Stimulated activated CD8-positive, alpha-beta memory T cell treated with anti-CD3 and anti-CD28 coated beads, Interleukin-15, amount 100 ng/mL, for 48 hours (primary cell): ENCODE measurements around the gene ZNF519.
"Not testable (repeated sequence)": the region's sequence is repeated elsewhere in the genome, so short reads cannot be mapped to it uniquely, and the experiment has no call there.

Experiments used
- DNase-seq, 2 donors: peaks; one replicate each; pipeline ENCODE4 v3.0.0-alpha.2; 2020; ENCODE audit warnings: low read depth in 2 of 2

ZNF519 gene

DNA sequence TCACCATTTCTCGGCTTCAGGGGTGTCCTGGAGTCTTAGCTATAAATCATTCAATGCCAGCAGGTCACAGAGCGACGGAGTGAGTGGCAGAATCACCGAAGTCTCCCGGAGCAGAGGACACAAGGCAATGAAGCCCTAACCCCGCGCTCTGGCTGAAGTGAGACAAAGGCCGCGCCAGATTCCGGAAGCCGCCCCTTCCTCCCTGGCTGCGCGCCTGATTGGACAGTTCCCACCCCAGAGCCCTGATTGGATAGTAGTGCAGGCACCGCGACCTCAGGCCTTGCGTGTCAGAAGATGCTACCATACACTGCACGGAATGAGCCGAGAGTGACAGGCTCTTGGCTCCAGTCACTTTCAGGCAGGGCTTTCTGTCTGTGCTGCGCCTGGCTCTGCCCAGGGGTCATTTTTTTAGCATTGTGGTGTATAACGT is at the start of gene ZNF519:
Gene ZNF519, minus strand, starts transcription at position 165 of the 430 bp plus-strand sequence. Its CDS starts 158 bp downstream, at position 7.
- peak; percentile 81 to 85 for DNase-seq

DNA sequence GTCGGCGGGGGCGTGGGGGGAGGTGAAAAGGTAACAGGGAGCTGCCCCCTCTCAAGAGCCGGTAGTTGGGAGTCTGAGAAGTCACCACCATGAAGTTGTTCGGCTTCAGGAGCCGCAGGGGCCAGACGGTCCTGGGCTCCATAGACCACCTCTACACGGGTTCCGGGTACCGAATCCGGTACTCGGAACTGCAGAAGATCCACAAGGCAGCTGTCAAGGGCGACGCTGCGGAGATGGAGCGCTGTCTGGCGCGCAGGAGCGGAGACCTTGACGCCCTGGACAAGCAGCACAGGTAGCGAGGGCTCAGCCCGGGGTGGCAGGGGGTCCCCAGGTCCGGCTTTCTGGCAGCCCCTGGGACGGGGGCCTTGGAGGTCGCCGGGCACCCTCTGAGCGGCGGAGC is 47.1 kb upstream of the ZNF519 start:
- DNase-seq = no peak

- DNase-seq = peak; percentile 74 to 84
Observed at GRCh38 chr18:14178321-14179196, 46.3 kb upstream of the ZNF519 start.

DNA sequence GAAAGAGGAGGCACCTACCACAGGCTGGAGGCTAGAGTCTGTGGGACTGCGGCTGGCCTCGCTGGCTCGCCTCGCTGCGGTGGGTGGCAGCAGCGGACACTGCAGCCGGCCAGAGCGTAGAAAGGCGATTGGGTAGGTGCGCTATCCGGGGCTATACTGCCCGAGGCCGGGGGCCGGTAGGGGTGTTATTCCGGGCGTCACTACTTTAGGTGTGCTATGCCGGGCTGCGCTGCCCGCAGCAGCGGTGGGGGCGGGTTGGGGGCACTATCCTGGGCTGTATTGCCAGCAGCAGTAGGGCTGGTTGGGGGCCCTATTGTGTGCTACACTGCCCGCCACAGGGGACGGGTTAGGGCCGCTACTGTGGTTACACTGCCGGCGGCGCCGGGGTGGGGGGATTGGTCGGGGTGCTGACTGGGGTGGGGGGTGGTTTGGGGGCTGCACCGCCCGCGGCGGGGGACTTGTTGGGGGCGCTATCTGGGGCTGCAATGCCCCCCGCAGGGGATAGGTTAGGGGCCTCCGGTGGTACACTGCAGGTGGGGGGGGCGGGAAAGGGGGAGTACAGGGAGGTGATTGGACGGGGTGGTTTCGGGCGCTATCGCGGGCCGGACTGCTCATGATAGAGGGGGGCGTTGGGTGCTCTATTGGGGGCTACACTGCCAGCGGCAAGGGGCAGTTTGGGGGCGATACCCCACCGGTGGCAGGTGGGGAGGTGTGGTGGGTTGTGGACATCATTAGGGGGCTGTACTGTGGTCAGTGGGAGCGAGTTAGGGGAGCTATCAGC is 45.5 kb upstream of the ZNF519 start:
- not testable (repeated sequence) for DNase-seq

- DNase-seq = not testable (repeated sequence)
Observed at GRCh38 chr18:14175404-14175803, 43.2 kb upstream of the ZNF519 start.

DNA sequence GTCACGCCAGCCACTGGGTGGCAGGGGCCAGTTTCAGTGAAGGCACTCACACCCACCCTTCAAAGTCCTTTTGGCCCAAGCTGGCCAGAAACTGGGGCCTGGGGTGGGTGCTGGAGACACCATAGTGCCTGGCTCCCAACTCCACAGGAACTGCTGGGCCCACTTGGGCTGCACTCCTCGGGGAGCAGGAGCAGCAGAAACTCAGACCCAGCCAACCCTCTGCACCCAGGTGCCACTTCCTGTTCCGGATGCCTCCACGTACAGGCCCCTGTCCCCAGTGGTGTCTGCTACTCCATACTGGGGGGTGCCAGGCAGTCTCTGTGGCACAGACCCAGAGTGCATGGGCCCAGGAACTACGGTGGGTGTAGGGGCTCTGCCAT is 42.5 kb upstream of the ZNF519 start:
- DNase-seq = no peak

- not testable (repeated sequence) for DNase-seq
Observed at GRCh38 chr18:14174002-14174705, 41.9 kb upstream of the ZNF519 start.

DNA sequence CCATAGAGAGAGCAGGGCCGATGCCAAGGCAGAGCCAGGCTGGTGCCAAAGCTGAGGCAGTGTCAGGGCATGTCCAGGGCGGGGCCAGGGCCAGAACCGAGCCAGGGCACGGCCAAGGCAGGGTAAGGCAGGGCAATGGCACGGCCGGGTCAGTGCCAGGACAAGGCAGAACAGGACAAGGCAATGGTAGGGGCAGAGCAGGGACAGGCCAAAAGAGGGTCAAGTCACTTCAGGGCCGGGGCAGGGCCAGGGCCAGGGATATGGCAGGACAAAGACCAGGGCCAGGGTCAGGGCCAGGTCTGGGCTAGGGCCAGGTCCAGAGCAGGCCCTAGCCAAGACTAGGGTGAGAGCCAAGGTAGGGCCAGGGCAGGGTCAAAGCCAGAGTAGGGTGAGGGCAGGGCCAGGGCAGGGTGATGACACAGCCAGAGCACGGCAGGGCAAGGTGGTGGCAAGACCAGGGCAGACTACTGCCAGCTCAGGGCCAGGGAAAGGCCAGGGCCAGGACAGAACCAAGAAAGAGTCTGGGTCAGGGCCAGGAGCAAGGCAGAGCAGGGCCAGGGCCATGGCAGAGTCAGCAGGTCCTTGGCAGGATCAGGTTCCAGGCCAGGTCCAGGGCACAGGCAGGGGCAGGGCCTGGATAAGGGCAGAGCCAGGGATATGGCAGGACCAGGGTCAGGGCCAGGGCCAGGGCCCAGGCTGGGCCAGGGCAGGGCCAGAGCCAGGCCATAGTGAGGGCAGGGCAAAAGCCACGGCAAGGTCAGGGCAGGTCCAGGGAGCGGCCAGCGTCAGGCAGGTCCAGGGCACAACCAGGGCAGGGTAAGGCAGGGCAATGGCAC is 41.1 kb upstream of the ZNF519 start:
- not testable (repeated sequence) for DNase-seq

DNA sequence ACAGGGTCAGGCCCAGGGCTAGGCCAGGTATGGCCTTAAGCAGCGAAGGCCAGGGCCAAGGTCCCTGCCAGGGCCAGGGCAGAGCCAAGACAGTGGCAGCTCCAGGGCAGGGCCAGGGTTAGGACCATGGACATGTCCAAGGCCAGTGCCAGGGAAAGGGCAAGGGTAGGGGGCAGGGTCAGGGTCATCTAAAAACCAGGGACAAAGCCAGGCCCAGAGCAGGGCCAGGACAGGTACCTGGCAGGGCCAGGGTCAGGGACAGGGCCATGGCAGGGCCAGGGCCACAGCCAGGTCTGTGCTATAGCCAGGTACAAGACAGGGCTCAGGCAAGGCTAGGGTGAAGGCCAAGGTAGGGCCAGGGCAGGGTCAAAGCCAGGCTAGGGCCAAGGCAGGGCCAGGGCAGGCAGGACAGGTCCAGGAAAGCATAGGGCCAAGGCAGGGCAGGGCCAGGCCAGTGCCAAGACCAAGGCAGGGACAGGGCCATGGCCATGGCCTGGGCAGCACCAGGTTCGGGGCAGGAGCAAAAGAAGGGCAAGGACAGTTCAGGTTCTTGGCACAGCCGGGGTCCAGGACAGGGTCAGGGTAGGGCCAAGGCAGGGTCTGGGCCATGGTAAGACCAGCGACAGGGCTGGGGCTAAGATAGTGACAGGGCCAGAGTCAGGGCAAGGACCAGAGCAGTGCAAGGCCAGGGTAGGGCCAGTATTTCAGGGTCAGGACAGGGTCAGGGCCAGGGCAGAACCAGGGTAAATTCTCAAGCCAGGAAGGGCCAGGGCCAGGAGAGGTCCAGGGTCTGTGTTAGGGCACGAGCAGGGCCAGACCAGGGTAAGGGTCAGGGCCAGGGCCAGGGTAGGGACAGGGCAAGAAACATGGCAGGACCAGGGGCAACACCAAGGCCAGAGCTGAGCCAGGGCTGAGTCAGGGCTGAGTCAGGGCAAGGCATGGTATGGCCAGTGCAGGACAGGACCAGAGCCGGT is 40.2 kb upstream of the ZNF519 start:
- not testable (repeated sequence) for DNase-seq

GRCh38 chr18:14171301-14172141 is 39.3 kb upstream of the ZNF519 start:
- not testable (repeated sequence) for DNase-seq

DNA sequence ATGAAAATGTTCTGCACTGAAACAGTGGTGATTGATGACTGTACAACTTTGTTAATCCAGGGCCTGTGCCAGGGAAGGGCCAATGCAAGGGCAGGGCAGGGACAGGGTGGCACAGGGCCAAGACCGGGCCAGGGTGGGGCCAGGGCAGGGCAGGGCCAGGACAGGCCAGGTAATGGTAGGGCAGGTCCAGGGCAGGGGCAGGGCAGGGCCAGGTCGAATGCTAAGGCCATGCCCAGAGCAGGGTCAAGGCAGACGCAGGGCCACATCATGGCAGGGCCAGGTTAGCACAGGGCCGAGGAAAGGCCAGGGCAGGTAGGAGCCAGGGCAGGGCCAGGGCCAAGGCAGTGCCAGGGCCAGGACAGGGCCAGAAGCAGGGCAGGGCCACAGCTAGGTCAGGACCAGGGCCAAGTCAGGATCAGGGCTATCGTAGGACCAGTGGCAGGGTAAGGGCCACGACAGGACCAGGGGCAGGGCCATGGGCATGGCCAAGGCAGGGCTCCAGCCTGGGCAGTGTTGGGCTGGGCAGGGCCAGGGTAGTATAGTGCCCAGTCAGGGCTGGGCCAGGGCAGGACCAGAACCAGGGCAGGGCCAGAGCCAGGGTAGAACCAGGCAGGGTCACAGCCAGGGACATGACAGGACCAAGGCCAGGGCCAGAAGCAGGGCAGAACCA is 38.3 kb upstream of the ZNF519 start:
- not testable (repeated sequence) for DNase-seq

DNA sequence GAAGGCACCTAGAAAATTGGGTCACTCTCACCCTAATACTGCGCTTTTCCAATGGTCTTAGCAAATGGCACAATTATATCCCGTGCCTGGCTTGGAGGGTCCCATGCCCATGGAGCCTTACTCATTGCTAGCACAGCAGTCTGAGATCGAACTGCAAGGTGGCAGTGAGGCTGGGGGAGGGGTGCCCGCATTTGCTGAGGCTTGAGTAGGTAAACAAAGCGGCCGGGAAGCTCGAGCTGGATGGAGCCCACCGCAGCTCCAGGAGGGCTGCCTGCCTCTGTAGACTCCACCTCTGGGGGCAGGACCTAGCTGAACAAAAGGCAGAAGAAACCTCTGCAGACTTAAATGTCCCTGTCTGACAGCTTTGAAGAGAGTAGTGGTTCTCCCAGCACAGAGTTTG is 30.7 kb upstream of the ZNF519 start:
- not testable (repeated sequence) for DNase-seq

DNA sequence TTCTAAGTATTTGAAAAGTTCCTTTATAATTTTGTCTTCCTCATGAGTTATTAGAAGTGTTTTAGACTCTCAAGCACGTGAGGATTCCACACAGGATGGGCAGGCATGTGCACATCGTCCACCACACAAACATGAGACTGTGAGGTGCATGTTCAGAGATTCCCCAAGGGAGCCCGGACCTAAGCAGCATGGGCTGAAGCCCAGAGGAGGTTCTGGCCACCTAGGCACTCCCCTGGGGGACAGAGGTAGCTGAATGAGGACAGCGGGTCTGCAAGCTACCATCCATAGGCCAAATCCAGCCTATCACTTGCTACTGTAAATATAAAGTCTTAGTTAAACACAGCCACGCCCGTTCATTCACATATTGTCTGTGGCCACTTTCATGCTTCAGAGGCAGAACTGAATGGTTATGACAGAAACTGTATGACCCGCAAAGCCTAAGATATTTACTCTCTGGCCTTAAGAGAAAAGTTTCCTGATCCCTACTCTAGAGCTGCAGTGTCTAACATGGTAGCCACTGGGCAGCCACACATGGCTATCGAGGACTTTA is 19.4 kb upstream of the ZNF519 start:
- DNase-seq = not testable (repeated sequence)

- DNase-seq = not testable (repeated sequence)
Observed at GRCh38 chr18:14150766-14151165, 18.5 kb upstream of the ZNF519 start.

- not testable (repeated sequence) for DNase-seq
Observed at GRCh38 chr18:14149916-14150420, 17.7 kb upstream of the ZNF519 start.

DNA sequence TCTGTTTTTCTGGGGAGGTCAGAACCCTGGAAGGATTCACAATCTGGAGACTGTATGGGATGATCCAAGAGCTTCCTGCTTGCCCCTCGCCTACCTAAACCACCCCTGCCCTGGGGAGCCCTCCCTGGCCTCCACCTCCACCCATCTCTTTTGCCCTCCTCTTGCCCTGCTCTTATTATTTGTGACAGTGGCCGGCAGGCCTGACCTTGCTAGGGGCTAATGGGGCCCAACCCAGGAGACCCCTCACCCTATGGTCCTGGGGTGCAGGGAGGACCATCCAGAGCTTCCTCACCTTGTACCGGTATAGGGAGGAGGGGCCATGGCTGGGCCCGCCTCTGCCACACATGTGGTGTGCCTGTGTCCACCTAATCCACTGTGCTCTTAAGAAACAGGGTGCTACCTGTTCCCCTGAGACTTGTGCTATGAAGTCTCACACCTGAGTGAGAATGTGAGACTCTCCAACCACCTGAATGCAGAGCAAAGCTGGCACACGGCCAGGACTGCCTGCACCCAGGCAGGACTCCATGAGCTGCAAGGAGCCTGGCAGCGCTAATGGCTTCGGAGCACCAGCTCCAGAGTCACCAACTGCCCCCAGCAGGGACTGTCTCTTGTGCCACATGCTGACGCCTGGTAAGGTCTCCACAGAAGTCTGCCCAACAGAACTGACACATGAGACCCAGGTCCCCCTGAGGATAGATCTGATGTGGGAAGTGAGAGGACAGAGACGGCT is 17.1 kb upstream of the ZNF519 start:
- DNase-seq = not testable (repeated sequence)
